ENCODE data around the gene PDE3A. TPM values are rescaled to one million over a fixed set of nuclear protein-coding genes. Genes with fewer than 3 reads are reported as not detected.

PDE3A gene
- total and polyA plus RNA-seq, 10 of the 15 experiments (the other 5 are each of a cell fraction or from before 2014, with no cell fraction given): 0.01 to 2.6 (median 1.5) TPM

GRCh38 chr12:20620261-20620660 is 251.9 kb downstream of the PDE3A start:
- ChIA-PET CTCF (no interaction called here), POLR2A (no interaction called here), SMC1A (ENCODE audit: uncharacterized antibody, unreplicated experiment) (no interaction called here), RAD21 (ENCODE audit: unreplicated experiment) (no interaction called here)
- no peaks in the 10 kb centered on the region for H4K20me1 ChIP-seq (ENCODE audit: control insufficient read depth, insufficient read depth)
- BruUV-seq (replicated peaks): no TSS peak
- H3K9ac ChIP-seq (ENCODE audit: control insufficient read depth, insufficient read depth, low read length): no peak overlapping the region
- no peak for DNase-seq (ENCODE audit: low read depth, low spot score)
- H3K4me1 ChIP-seq (ENCODE audit: control insufficient read depth, insufficient read depth, low read length): no peaks in the 10 kb centered on the region
- no peaks in the 10 kb centered on the region for H3K79me2 ChIP-seq (ENCODE audit: control insufficient read depth, insufficient read depth, low read length)
- WGBS (ENCODE audit: insufficient coverage, insufficient replicate concordance, low lambda C conversion rate, missing lambda C conversion rate): 32% methylated on average over 2 of the region's 2 CpGs
- no peak for ATAC-seq
- H3K4me3 ChIP-seq: no peak overlapping the region
- in situ Hi-C loops (cut with MboI) (no loop called here), intact Hi-C loops (cut with micrococcal nuclease; ENCODE audit: unreplicated experiment) (no loop called here)
- no peak for TF ChIP-seq YY1 (IDR thresholded peaks at IDR 0.05; ENCODE audit: low read depth, low read length)
- TF ChIP-seq, protein P1, sequence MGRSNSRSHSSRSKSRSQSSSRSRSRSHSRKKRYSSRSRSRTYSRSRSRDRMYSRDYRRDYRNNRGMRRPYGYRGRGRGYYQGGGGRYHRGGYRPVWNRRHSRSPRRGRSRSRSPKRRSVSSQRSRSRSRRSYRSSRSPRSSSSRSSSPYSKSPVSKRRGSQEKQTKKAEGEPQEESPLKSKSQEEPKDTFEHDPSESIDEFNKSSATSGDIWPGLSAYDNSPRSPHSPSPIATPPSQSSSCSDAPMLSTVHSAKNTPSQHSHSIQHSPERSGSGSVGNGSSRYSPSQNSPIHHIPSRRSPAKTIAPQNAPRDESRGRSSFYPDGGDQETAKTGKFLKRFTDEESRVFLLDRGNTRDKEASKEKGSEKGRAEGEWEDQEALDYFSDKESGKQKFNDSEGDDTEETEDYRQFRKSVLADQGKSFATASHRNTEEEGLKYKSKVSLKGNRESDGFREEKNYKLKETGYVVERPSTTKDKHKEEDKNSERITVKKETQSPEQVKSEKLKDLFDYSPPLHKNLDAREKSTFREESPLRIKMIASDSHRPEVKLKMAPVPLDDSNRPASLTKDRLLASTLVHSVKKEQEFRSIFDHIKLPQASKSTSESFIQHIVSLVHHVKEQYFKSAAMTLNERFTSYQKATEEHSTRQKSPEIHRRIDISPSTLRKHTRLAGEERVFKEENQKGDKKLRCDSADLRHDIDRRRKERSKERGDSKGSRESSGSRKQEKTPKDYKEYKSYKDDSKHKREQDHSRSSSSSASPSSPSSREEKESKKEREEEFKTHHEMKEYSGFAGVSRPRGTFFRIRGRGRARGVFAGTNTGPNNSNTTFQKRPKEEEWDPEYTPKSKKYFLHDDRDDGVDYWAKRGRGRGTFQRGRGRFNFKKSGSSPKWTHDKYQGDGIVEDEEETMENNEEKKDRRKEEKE (IDR thresholded peaks at IDR 0.05): no peak
- TF ChIP-seq, protein P2, sequence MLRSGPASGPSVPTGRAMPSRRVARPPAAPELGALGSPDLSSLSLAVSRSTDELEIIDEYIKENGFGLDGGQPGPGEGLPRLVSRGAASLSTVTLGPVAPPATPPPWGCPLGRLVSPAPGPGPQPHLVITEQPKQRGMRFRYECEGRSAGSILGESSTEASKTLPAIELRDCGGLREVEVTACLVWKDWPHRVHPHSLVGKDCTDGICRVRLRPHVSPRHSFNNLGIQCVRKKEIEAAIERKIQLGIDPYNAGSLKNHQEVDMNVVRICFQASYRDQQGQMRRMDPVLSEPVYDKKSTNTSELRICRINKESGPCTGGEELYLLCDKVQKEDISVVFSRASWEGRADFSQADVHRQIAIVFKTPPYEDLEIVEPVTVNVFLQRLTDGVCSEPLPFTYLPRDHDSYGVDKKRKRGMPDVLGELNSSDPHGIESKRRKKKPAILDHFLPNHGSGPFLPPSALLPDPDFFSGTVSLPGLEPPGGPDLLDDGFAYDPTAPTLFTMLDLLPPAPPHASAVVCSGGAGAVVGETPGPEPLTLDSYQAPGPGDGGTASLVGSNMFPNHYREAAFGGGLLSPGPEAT (IDR thresholded peaks at IDR 0.05; ENCODE audit: low read depth): no peak
- no peak for TF ChIP-seq BCL3 (IDR thresholded peaks at IDR 0.05; ENCODE audit: borderline replicate concordance, insufficient read depth, low read depth, low read length, poor library complexity, severe bottlenecking)
- no peaks in the 10 kb centered on the region for H3K9me3 ChIP-seq (replicated peaks; ENCODE audit: control insufficient read depth, insufficient read depth, low read length)
- FAIRE-seq: no peak
- no peak overlapping the region for H3K27ac ChIP-seq (ENCODE audit: control insufficient read depth, insufficient read depth)
- no peak overlapping the region for H3K4me2 ChIP-seq (ENCODE audit: control insufficient read depth, insufficient read depth)
- no peaks in the 10 kb centered on the region for H3K36me3 ChIP-seq (ENCODE audit: control insufficient read depth in 2 of 2, insufficient read depth in 2 of 2, low read length in 1 of 2)
- H3K27me3 ChIP-seq (replicated peaks in 1 of 2; ENCODE audit: control insufficient read depth in 2 of 2, insufficient read depth in 2 of 2, low read length in 1 of 2): no peaks in the 10 kb centered on the region
- no peak overlapping the region for H2AFZ ChIP-seq (ENCODE audit: control insufficient read depth, low read depth, low read length)
